Measurements from ENCODE around the gene CNTN4.

The CNTN4 gene

GRCh38 chr3:2544212-2544611, 445.5 kb downstream of the CNTN4 start:
- no peak for DNase-seq (ENCODE audit: low read depth in 2 of 2)
- no peak overlapping the region for H3K4me3 ChIP-seq (replicated peaks in 1 of 2; ENCODE audit: low read depth in 2 of 2, low read length in 2 of 2)
- TF ChIP-seq CTCF (IDR thresholded peaks at IDR 0.05; ENCODE audit: low read depth, low read length), result no peak

DNA sequence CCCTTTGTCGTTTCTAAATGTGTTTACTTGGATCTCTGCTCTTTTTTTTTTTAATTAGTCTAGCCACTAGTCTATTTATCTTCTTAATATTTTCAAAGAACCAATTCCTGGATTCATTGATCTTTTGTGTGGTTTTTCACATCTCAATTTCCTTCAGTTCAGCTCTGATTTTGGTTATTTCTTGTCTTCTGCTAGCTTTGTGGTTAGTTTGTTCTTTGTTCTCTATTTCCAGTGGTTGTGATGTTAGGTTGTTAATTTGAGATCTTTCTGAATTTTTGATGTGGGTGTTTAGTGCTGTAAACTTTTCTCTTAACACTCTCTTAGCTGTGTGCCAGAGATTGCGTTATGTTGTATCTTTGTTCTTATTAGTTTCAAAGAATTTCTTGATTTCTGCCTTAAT, 446.1 kb downstream of the CNTN4 start:
- TF ChIP-seq CTCF (IDR thresholded peaks at IDR 0.05; ENCODE audit: low read depth, low read length), result no peak
- DNase-seq (ENCODE audit: low read depth in 2 of 2), result no peak
- H3K4me3 ChIP-seq (replicated peaks in 1 of 2; ENCODE audit: low read depth in 2 of 2, low read length in 2 of 2), result no peak overlapping the region

- TF ChIP-seq CTCF (IDR thresholded peaks at IDR 0.05; ENCODE audit: low read depth, low read length), result no peak
- no peak overlapping the region for H3K4me3 ChIP-seq (replicated peaks in 1 of 2; ENCODE audit: low read depth in 2 of 2, low read length in 2 of 2)
- no peak for DNase-seq (ENCODE audit: low read depth in 2 of 2)
Observed at GRCh38 chr3:2547049-2547448, 448.4 kb downstream of the CNTN4 start.

- no peak for TF ChIP-seq CTCF (IDR thresholded peaks at IDR 0.05; ENCODE audit: low read depth, low read length)
- no peak for DNase-seq (ENCODE audit: low read depth in 2 of 2)
- H3K4me3 ChIP-seq (replicated peaks in 1 of 2; ENCODE audit: low read depth in 2 of 2, low read length in 2 of 2), result no peak overlapping the region
Observed at GRCh38 chr3:2554656-2555055, 456.0 kb downstream of the CNTN4 start.

GRCh38 chr3:2558796-2559195, 460.1 kb downstream of the CNTN4 start:
- TF ChIP-seq CTCF (IDR thresholded peaks at IDR 0.05; ENCODE audit: low read depth, low read length), result no peak

GRCh38 chr3:2567451-2567850, 468.8 kb downstream of the CNTN4 start:
- TF ChIP-seq CTCF (IDR thresholded peaks at IDR 0.05; ENCODE audit: low read depth, low read length), result no peak
- DNase-seq (ENCODE audit: low read depth in 2 of 2), result no peak
- H3K4me3 ChIP-seq (replicated peaks in 1 of 2; ENCODE audit: low read depth in 2 of 2, low read length in 2 of 2), result no peak overlapping the region

More at GRCh38 chr3:2558796-2559195, 460.1 kb downstream of the CNTN4 start:
- DNase-seq (ENCODE audit: low read depth in 2 of 2), result no peak
- H3K4me3 ChIP-seq (replicated peaks in 1 of 2; ENCODE audit: low read depth in 2 of 2, low read length in 2 of 2), result no peak overlapping the region

DNA sequence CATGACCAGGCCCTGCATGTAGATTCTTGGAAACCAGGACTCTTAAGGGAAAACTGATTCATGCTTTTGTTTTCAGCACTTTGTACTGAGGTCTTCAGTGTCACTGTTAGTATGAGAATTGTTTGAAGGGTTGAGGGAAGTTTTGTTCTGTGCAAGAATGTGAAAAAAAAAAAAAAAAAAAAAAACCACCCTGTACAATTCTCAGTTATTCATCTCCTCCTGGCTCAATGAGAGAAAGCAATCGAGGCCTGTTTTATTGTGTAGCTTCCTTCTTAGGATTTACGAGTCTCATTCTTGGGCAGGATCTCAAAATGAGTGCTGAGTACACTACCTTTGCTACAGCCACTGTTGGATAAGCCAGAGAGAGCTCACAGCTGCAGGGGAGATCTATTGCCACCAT, 469.5 kb downstream of the CNTN4 start:
- H3K4me3 ChIP-seq (replicated peaks in 1 of 2; ENCODE audit: low read depth in 2 of 2, low read length in 2 of 2), result no peak overlapping the region
- DNase-seq (ENCODE audit: low read depth in 2 of 2), result no peak
- no peak for TF ChIP-seq CTCF (IDR thresholded peaks at IDR 0.05; ENCODE audit: low read depth, low read length)

Data from cardiac fibroblast (primary cell).